GM12878 (cell line): ENCODE measurements around the gene NFATC2. TPM values are rescaled to one million over a fixed set of nuclear protein-coding genes. Genes with fewer than 3 reads are reported as not detected.

ENCODE experiments used
- ATAC-seq: fragments of 200-7000 bp; cut with Tn5 transposase; 3 replicates; pipeline ENCODE4 v1.9.1; 2020; ENCODE audit warnings: mild to moderate bottlenecking, moderate library complexity
- BruUV-seq: library from RNA; stranded (reverse); fragments of 400-500 nt; replicated peaks from 2 replicates; lab custom pipeline; 2021; lab: Mats Ljungman, UMichigan
- CTCF ChIA-PET: fragments of 300-600 bp; sonication (Branson Sonifier 250); formaldehyde crosslinking; extraction: SDS; loops from one replicate; lab custom pipeline; 2021; ENCODE audit warnings: inconsistent platforms; lab: Yijun Ruan, JAX
- POLR2A ChIA-PET: fragments of 350-600 bp; formaldehyde crosslinking; extraction: SDS; loops from one replicate; lab custom pipeline; 2021; ENCODE audit warnings: inconsistent platforms; lab: Charles Lee
- RAD21 ChIA-PET: fragments of 300-600 bp; sonication (Branson Sonifier 250); formaldehyde crosslinking; loops from one replicate; lab custom pipeline; 2023; ENCODE audit warnings: antibody characterized with exemption; ENCODE audit not compliant: unreplicated experiment; lab: Charles Lee
- SMC1A ChIA-PET: fragments of 300-600 bp; sonication (Branson Sonifier 250); formaldehyde crosslinking; loops from one replicate; lab custom pipeline; 2023; ENCODE audit not compliant: unreplicated experiment, uncharacterized antibody; lab: Charles Lee
- DNase-seq: peaks from one replicate; pipeline ENCODE4 v3.0.0-alpha.2; 2011; ENCODE audit warnings: low read depth, low spot score
- FAIRE-seq: peaks from 3 replicates; lab custom pipeline; 2011; peaks lifted over from hg19 to GRCh38; lab: Jason Lieb, UNC
- H2AFZ ChIP-seq: 2 replicates; pipeline ENCODE4 v1.6.0; 2011; ENCODE audit warnings: low read depth, low read length, control low read depth; ENCODE audit not compliant: control insufficient read depth
- H3K27ac ChIP-seq: 2 replicates; pipeline ENCODE4 v1.5.1; 2011; ENCODE audit warnings: control low read depth; ENCODE audit not compliant: control insufficient read depth, insufficient read depth
- H3K27me3 ChIP-seq, 2 experiments: replicated peaks in 1 of 2; 2 replicates each; pipeline versions ENCODE4 v1.6.0 to v1.6.1; 2011; ENCODE audit warnings: low read length in 1 of 2; ENCODE audit not compliant: control insufficient read depth in 2 of 2, insufficient read depth in 2 of 2
- H3K36me3 ChIP-seq, 2 experiments: 2 replicates each; pipeline ENCODE4 v1.5.1; 2011; ENCODE audit warnings: low read length in 1 of 2; ENCODE audit not compliant: control insufficient read depth in 2 of 2, insufficient read depth in 2 of 2
- H3K4me1 ChIP-seq: 2 replicates; pipeline ENCODE4 v1.6.1; 2011; ENCODE audit warnings: mild to moderate bottlenecking, low read length, moderate library complexity, mixed read lengths; ENCODE audit not compliant: control insufficient read depth, insufficient read depth
- H3K4me2 ChIP-seq: 2 replicates; pipeline ENCODE4 v1.6.0; 2011; ENCODE audit warnings: control low read depth; ENCODE audit not compliant: control insufficient read depth, insufficient read depth
- H3K4me3 ChIP-seq: fragments of 200-600 bp; sonication (generic); 2 replicates; pipeline ENCODE4 v1.5.1; 2016
- H3K79me2 ChIP-seq: 2 replicates; pipeline ENCODE4 v1.6.0; 2011; ENCODE audit warnings: low read length; ENCODE audit not compliant: control insufficient read depth, insufficient read depth
- H3K9ac ChIP-seq: 2 replicates; pipeline ENCODE4 v1.8.0; 2011; ENCODE audit warnings: low read length, control low read depth, mixed read lengths; ENCODE audit not compliant: control insufficient read depth, insufficient read depth
- H3K9me3 ChIP-seq: replicated peaks from 3 replicates; pipeline ENCODE4 v1.5.1; 2011; ENCODE audit warnings: mild to moderate bottlenecking, low read length; ENCODE audit not compliant: control insufficient read depth, insufficient read depth
- H4K20me1 ChIP-seq: 2 replicates; pipeline ENCODE4 v1.6.0; 2011; ENCODE audit not compliant: control insufficient read depth, insufficient read depth
- CREB1 ChIP-seq: IDR thresholded peaks from 2 replicates; pipeline ENCODE4 v1.6.1; 2012; ENCODE audit warnings: low read depth, mild to moderate bottlenecking, inconsistent platforms
- MEF2A ChIP-seq: IDR thresholded peaks from 2 replicates; pipeline ENCODE4 v1.6.1; 2011; ENCODE audit warnings: low read depth, mild to moderate bottlenecking, low read length, moderate library complexity; ENCODE audit not compliant: insufficient read depth
- POLR2AphosphoS2 ChIP-seq: IDR thresholded peaks from 2 replicates; pipeline ENCODE4 v1.6.1; 2011; ENCODE audit warnings: low read depth, mild to moderate bottlenecking, low read length, improper control_type of control experiment, moderate library complexity
- ZNF207 ChIP-seq: fragments of 450-650 bp; IDR thresholded peaks from 2 replicates; pipeline ENCODE4 v1.6.1; 2014; ENCODE audit warnings: antibody characterized with exemption, mild to moderate bottlenecking, borderline replicate concordance
- ZNF24 ChIP-seq: fragments of 450-650 bp; IDR thresholded peaks from 2 replicates; pipeline ENCODE4 v1.6.1; 2017; ENCODE audit warnings: antibody characterized with exemption, mild to moderate bottlenecking
- WGBS: methylation state at CpG from one replicate; pipeline ENCODE4 v1.1.6; 2016; ENCODE audit warnings: low lambda C conversion rate; ENCODE audit not compliant: insufficient replicate concordance, insufficient coverage; ENCODE audit errors: missing lambda C conversion rate; 5-methylcytosine and 5-hydroxymethylcytosine counted together
- in situ Hi-C: fragments of 300-500 bp; cut with MboI; formaldehyde crosslinking; loops from 9 replicates; pipeline ENCODE4 v1.14.3; 2018; ENCODE audit warnings: mixed read lengths
- intact Hi-C: fragments of 100-400 bp; cut with micrococcal nuclease; formaldehyde crosslinking; loops from one replicate; pipeline ENCODE4 v1.14.2; 2022; ENCODE audit not compliant: unreplicated experiment
- polyA plus RNA-seq, 11 experiments: library from polyadenylated mRNA; depleted of rRNA in 4 of 11; unstranded in 6 of 11; stranded (reverse) in 5 of 11; fragments of >200 nt; fragmentation: Nextera tagmentation in 4 of 11; fragmentation: Illumina TruSeq in 1 of 11; extraction: Ambion mirVana in 4 of 11; extraction: Trizol in 1 of 11; gene quantifications; 1 replicate in 1 of 11; 2 replicates in 10 of 11; pipeline versions ENCODE4 v1.2.1 to v1.2.3, GENCODE V29; 2011 to 2016; ENCODE audit warnings: inconsistent platforms in 2 of 11, missing spikeins in 2 of 11, low read depth in 1 of 11
- total RNA-seq, 4 experiments: library from RNA; depleted of rRNA in 3 of 4; stranded (reverse); fragments of >200 nt in 3 of 4; fragmentation: Illumina TruSeq in 1 of 4; extraction: Trizol in 1 of 4; gene quantifications; 2 replicates each; pipeline versions ENCODE4 v1.2.1 to v1.2.3, GENCODE V29; 2013 to 2021
- TF ChIP-seq, protein P1 (sequence below): fragments of 450-650 bp; IDR thresholded peaks from 2 replicates; pipeline ENCODE4 v1.6.1; 2016; ENCODE audit warnings: mild to moderate bottlenecking
- TF ChIP-seq, protein P2 (sequence below): IDR thresholded peaks from 2 replicates; pipeline ENCODE4 v1.6.1; 2012; ENCODE audit warnings: low read depth, low read length, improper control_type of control experiment
- TF ChIP-seq, protein P3 (sequence below): fragments of 150-350 bp; IDR thresholded peaks from 2 replicates; pipeline ENCODE4 v1.6.1; 2016; ENCODE audit warnings: low read depth, low read length

NFATC2 gene
- total and polyA plus RNA-seq, 10 of the 15 experiments (the other 5 are each of a cell fraction or from before 2014, with no cell fraction given): 3.3 to 20.0 (median 7.3) TPM

DNA sequence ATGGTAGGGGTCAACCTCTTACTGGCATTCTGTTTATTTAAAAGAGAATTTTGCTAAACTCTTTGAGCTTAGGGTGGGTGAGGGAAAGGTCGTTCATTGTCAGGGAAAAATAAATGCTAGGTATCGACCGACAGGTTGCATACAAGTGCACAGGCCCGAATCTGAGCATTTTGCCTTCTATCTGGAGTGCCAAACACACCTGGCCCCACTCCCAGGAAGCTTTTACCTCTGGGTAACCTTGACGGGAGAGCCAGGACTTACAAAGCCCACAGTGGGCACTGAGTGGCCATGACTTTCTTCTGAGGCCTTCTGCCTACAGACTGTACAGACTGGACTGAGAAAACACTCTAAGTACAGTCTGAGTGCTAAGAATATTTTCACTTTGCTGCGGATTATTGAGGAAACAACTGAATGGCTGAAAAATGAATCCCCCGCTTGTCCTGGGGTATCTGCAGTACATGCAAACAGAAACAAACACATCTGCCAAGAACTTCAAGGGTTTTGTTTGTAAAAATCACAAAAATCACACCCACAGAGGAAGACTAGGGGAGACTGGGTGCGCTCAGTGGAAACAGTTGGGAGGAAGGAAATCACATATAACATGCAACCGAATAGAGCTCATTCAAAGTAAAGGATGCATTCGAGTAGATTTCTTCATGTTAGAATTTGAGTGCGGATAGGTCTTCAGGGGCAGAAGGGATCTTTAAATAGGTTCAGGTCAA is 152.8 kb downstream of the NFATC2 start (continued):
- TF ChIP-seq, protein P1, sequence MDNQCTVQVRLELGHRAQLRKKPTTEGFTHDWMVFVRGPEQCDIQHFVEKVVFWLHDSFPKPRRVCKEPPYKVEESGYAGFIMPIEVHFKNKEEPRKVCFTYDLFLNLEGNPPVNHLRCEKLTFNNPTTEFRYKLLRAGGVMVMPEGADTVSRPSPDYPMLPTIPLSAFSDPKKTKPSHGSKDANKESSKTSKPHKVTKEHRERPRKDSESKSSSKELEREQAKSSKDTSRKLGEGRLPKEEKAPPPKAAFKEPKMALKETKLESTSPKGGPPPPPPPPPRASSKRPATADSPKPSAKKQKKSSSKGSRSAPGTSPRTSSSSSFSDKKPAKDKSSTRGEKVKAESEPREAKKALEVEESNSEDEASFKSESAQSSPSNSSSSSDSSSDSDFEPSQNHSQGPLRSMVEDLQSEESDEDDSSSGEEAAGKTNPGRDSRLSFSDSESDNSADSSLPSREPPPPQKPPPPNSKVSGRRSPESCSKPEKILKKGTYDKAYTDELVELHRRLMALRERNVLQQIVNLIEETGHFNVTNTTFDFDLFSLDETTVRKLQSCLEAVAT: no peak

DNA sequence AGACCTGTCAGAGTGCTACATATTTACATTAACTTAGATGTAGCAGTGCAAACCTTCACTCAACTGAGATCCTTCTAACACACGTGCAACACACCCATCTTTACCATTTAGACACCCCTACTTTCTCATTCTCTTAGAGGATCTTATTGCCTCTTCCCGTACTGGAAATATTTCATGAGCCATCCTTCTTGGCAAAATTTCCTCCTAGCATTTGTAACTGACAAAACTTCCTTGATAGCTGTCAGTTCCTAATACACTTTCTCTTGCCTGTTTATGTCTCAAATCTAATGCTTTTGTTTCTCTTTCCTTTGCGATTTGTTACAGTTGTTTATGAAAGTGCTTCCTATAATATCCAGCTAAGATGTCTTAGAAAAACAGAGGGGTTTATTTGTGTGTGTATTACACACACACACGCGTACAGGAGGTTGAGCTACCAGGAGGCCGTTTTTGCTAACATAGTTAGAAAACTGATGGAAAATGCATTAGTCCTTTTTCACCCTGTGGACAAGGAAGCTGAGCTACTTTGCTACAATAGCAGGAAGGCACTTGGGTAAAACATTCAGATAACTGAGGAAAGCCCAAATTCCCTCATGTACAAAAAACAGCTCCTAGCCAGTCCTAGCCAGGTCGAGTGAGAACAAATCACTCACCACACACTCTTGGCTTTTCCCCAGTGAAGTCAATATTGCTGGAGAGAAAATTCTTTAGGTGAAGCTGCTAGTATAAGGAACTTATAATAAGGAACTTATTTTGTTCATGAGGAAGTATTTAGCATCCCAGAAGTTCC is 153.6 kb downstream of the NFATC2 start:
- H2AFZ ChIP-seq: no peak overlapping the region
- DNase-seq: no peak
- peaks cover 1 to 9% of the 10 kb centered on the region in 2 experiments; a peak in 3 of 4 replicates for H3K36me3 ChIP-seq
- no peak overlapping the region for H3K27ac ChIP-seq
- no peak overlapping the region for H3K9ac ChIP-seq
- no peak overlapping the region for H3K4me3 ChIP-seq
- FAIRE-seq: no peak
- POLR2A ChIA-PET: interaction anchor here (0.7 to 0.9 kb wide), 2 partner anchors 72 to 851 kb away, joined by 3 to 4 read pairs; no protein-coding TSS in a partner anchor
- in situ Hi-C loops (no loop called here), intact Hi-C loops (loop anchor here (5.0 kb wide), 1 partner anchor 73 kb away; no protein-coding TSS in a partner anchor)
- no peaks in the 10 kb centered on the region for H3K79me2 ChIP-seq
- H3K4me2 ChIP-seq: no peak overlapping the region
- RAD21 ChIA-PET: interaction anchor here (0.8 to 0.9 kb wide), 2 partner anchors 12 to 153 kb away, joined by 3 to 4 read pairs; partner anchors contain the start of gene NFATC2
- TF ChIP-seq, protein P2, sequence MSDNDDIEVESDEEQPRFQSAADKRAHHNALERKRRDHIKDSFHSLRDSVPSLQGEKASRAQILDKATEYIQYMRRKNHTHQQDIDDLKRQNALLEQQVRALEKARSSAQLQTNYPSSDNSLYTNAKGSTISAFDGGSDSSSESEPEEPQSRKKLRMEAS: no peak
- TF ChIP-seq ZNF24 (no peak), POLR2AphosphoS2 (no peak), MEF2A (no peak), ZNF207 (no peak), CREB1 (no peak)
- TF ChIP-seq, protein P3, sequence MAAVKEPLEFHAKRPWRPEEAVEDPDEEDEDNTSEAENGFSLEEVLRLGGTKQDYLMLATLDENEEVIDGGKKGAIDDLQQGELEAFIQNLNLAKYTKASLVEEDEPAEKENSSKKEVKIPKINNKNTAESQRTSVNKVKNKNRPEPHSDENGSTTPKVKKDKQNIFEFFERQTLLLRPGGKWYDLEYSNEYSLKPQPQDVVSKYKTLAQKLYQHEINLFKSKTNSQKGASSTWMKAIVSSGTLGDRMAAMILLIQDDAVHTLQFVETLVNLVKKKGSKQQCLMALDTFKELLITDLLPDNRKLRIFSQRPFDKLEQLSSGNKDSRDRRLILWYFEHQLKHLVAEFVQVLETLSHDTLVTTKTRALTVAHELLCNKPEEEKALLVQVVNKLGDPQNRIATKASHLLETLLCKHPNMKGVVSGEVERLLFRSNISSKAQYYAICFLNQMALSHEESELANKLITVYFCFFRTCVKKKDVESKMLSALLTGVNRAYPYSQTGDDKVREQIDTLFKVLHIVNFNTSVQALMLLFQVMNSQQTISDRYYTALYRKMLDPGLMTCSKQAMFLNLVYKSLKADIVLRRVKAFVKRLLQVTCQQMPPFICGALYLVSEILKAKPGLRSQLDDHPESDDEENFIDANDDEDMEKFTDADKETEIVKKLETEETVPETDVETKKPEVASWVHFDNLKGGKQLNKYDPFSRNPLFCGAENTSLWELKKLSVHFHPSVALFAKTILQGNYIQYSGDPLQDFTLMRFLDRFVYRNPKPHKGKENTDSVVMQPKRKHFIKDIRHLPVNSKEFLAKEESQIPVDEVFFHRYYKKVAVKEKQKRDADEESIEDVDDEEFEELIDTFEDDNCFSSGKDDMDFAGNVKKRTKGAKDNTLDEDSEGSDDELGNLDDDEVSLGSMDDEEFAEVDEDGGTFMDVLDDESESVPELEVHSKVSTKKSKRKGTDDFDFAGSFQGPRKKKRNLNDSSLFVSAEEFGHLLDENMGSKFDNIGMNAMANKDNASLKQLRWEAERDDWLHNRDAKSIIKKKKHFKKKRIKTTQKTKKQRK: no peak
- H3K9me3 ChIP-seq: no peaks in the 10 kb centered on the region
- H4K20me1 ChIP-seq: no peaks in the 10 kb centered on the region
- no peak for ATAC-seq
- CTCF ChIA-PET: interaction anchor here (1.4 to 1.5 kb wide), 2 partner anchors 152 to 206 kb away, joined by 6 to 9 read pairs; no protein-coding TSS in a partner anchor
- SMC1A ChIA-PET: interaction anchor here (0.9 to 2.6 kb wide), 6 partner anchors 9 to 206 kb away, joined by 3 to 12 read pairs (median 4); no protein-coding TSS in a partner anchor
- H3K4me1 ChIP-seq: peaks cover 42% of the 10 kb centered on the region
- WGBS: 67% methylated on average over 7 of the region's 7 CpGs
- H3K27me3 ChIP-seq: no peaks in the 10 kb centered on the region
- BruUV-seq: no TSS peak
